Lower leg skin (tissue), 4 donors: ENCODE data around the gene RCL1. TPM values are rescaled to one million over a fixed set of nuclear protein-coding genes. Genes with fewer than 3 reads are reported as not detected.
"Not testable (repeated sequence)": the region's sequence is repeated elsewhere in the genome, so short reads cannot be mapped to it uniquely, and the experiment has no call there.

Experiments used
- DNase-seq, 2 donors: peaks; one replicate each; pipeline ENCODE4 v3.0.0-alpha.2; 2019; ENCODE audit warnings: low spot score in 2 of 2
- H3K4me3 ChIP-seq: fragments of 200-600 bp; sonication (generic); 2 replicates; pipeline ENCODE4 v1.5.1; 2017; ENCODE audit warnings: mild to moderate bottlenecking, low read depth; ENCODE audit not compliant: poor library complexity, severe bottlenecking
- CTCF ChIP-seq, 3 donors: fragments of 450-650 bp; IDR thresholded peaks; one replicate each; pipeline ENCODE4 v1.5.1; 2016; ENCODE audit warnings: antibody characterized with exemption in 3 of 3, mild to moderate bottlenecking in 3 of 3, moderate library complexity in 2 of 3
- POLR2A ChIP-seq, 2 donors: fragments of 450-650 bp; IDR thresholded peaks; one replicate each; pipeline ENCODE4 v1.6.1; 2016 to 2017; ENCODE audit warnings: antibody characterized with exemption in 2 of 2, mild to moderate bottlenecking in 1 of 2, moderate library complexity in 1 of 2
- WGBS, 2 donors: methylation state at CpG; one replicate each; pipeline ENCODE4 v1.1.5; 2018; 5-methylcytosine and 5-hydroxymethylcytosine counted together
- intact Hi-C: fragments of 100-400 bp; cut with DNase I; formaldehyde crosslinking; loops from one replicate; pipeline ENCODE4 v1.15.0; 2023; ENCODE audit warnings: low total_unique reads
- total RNA-seq, 4 donors: library from RNA; depleted of rRNA; stranded (reverse); fragments of >200 nt; gene quantifications; one replicate each; pipeline ENCODE4 v1.1.0, GENCODE V29; 2016

RCL1 gene
- total RNA-seq, 4 donors from 2014 or later = 30.8 to 54.8 (median 38.4) TPM

GRCh38 chr9:4787876-4788275, 4.9 kb upstream of the RCL1 start:
- WGBS, 2 donors = 95 to 96% methylated on average over 1 of the region's 1 CpG
- no peak for TF ChIP-seq POLR2A (IDR thresholded peaks at IDR 0.05)
- TF ChIP-seq CTCF (IDR thresholded peaks at IDR 0.05) = no peak
- no peak overlapping the region for H3K4me3 ChIP-seq
- intact Hi-C loops = no loop called here
- no peak for DNase-seq

GRCh38 chr9:4788703-4789102, 4.0 kb upstream of the RCL1 start:
- TF ChIP-seq CTCF (IDR thresholded peaks at IDR 0.05) (no peak), POLR2A (IDR thresholded peaks at IDR 0.05) (no peak)
- no peak for DNase-seq
- intact Hi-C loops = no loop called here
- H3K4me3 ChIP-seq = no peak overlapping the region
- 71 to 82% methylated on average over 6 of the region's 6 CpGs for WGBS, 2 donors

- no peak for DNase-seq
- peak overlapping the region; percentile 18 for H3K4me3 ChIP-seq
- TF ChIP-seq CTCF (IDR thresholded peaks at IDR 0.05) (no peak), POLR2A (IDR thresholded peaks at IDR 0.05) (no peak)
- 2% methylated on average over 22 to 23 of the region's 23 CpGs for WGBS, 2 donors
- intact Hi-C loops = no loop called here
Measured at GRCh38 chr9:4792054-4792571, 631 bp upstream of the RCL1 start.

- intact Hi-C loops = no loop called here
- WGBS, 2 donors = 19% methylated on average over 23 of the region's 23 CpGs
- no peak for DNase-seq
- TF ChIP-seq POLR2A (IDR thresholded peaks at IDR 0.05) (no peak), CTCF (IDR thresholded peaks at IDR 0.05) (no peak)
- H3K4me3 ChIP-seq = peak overlapping the region; percentile 98
Measured at GRCh38 chr9:4793459-4794395, 983 bp downstream of the RCL1 start.

GRCh38 chr9:4794691-4795090, 1.9 kb downstream of the RCL1 start:
- TF ChIP-seq CTCF (IDR thresholded peaks at IDR 0.05) (no peak), POLR2A (IDR thresholded peaks at IDR 0.05) (no peak)
- no peak for DNase-seq
- intact Hi-C loops = no loop called here
- no peak overlapping the region for H3K4me3 ChIP-seq
- 48 to 56% methylated on average over 4 of the region's 4 CpGs for WGBS, 2 donors

GRCh38 chr9:4795108-4795507, 2.4 kb downstream of the RCL1 start:
- WGBS, 2 donors = 92 to 94% methylated on average over 10 of the region's 10 CpGs
- DNase-seq, intact Hi-C loops, H3K4me3 ChIP-seq: not testable (repeated sequence)
